Hematopoietic multipotent progenitor cell treated with erythropoietin and hydrocortisone succinate and interleukin-3 and kit ligand, for 8 days (in vitro differentiated cells): ENCODE results near the gene GART.
"Not testable (repeated sequence)": the region's sequence is repeated elsewhere in the genome, so short reads cannot be mapped to it uniquely, and the experiment has no call there.

Source experiments
- DNase-seq: peaks from one replicate; pipeline ENCODE4 v3.0.0-alpha.2; 2015

The GART gene

GRCh38 chr21:33511639-33512038 is 30.3 kb downstream of the GART start:
- no peak for DNase-seq

GRCh38 chr21:33510826-33511225 is 31.1 kb downstream of the GART start:
- peak; percentile 93 for DNase-seq

GRCh38 chr21:33507003-33507402 is 34.9 kb downstream of the GART start:
- not testable (repeated sequence) for DNase-seq

DNA sequence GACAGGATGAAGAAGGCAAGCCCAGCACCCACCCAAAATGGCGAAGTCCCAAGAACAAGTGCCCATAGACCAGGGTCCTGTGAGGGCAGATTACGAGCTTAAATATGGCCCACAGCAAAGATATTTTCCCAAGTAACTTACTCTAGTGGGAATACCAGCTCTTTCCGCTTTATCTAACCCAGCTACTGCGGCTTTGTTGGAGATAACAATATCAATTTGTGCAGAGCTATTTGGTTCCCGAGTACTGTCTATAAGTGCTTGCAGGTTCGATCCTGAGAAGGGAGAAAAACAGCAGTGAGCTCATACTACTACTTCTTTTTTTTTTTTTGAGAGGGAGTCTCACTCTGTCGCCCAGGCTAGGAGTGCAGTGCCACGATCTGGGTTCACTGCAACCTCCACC is 36.1 kb downstream of the GART start:
- DNase-seq, result peak; percentile 80

- DNase-seq, result peak; percentile 31
Measured at GRCh38 chr21:33496345-33496744, 45.6 kb downstream of the GART start.

GRCh38 chr21:33495743-33496142 is 46.2 kb downstream of the GART start:
- DNase-seq, result no peak

GRCh38 chr21:33493756-33494155 is 48.2 kb downstream of the GART start:
- no peak for DNase-seq

DNA sequence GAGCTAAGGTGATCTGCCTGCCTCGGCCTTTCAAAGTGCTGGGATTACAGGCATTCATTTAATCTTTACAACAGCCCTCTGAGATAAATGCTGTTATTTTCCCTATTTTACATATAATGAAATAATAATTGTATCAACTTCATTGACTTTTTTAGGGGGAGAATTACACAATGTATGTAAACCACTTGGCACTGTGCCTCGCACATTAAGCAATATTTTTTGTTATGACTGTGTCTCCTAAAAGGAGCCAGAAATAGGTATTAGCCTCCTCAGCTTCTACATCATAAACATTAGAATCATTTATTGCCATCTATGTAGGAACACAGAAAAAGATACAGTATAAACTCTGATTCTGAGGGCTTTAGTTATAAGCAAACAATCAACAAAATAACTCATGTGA is 49.3 kb downstream of the GART start:
- peak; percentile 20 for DNase-seq

GRCh38 chr21:33491373-33492102 is 50.4 kb downstream of the GART start, which contains the start of gene DNAJC28:
DNAJC28 (minus strand) TSS chr21:33491716; CDS start chr21:33489393, 2,323 bp downstream.
- peak; percentile 97 for DNase-seq

- peak; percentile 29 for DNase-seq
Measured at GRCh38 chr21:33490991-33491372, 50.9 kb downstream of the GART start.

GRCh38 chr21:33488936-33489335 is 53.0 kb downstream of the GART start:
- DNase-seq, result no peak

- no peak for DNase-seq
Measured at GRCh38 chr21:33487996-33488395, 53.9 kb downstream of the GART start.

GRCh38 chr21:33481314-33481943 is 60.5 kb downstream of the GART start:
- DNase-seq, result no peak

DNA sequence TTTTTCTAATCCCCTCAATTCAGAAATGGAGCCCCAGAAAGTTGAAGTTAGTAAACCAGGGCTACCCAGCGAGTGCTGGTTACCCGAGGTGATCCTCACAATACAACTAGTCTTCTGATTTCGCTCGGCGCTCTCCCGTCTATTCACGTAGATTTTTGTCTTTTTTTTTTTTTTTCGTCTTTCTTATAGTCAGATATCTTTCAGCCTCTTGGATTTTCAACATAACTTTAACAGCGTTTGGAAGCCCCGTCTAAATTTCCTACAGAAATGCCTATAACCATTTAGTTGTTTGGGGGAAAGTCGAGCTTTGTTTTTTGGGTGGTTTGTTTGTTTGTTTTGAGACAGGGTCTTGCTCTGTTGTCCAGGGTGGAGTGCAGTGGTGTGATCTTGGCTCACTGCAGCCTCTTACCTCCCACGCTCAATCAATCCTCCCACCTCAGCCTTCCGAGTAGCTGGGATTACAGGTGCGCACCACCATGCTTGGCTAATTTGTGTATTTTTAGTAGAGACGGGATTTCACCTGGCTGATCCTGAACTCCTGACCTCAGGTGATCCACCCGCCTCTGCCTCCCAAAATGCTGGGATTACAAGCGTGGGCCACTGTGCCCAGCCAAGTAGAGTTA is 61.3 kb downstream of the GART start:
- no peak for DNase-seq

DNA sequence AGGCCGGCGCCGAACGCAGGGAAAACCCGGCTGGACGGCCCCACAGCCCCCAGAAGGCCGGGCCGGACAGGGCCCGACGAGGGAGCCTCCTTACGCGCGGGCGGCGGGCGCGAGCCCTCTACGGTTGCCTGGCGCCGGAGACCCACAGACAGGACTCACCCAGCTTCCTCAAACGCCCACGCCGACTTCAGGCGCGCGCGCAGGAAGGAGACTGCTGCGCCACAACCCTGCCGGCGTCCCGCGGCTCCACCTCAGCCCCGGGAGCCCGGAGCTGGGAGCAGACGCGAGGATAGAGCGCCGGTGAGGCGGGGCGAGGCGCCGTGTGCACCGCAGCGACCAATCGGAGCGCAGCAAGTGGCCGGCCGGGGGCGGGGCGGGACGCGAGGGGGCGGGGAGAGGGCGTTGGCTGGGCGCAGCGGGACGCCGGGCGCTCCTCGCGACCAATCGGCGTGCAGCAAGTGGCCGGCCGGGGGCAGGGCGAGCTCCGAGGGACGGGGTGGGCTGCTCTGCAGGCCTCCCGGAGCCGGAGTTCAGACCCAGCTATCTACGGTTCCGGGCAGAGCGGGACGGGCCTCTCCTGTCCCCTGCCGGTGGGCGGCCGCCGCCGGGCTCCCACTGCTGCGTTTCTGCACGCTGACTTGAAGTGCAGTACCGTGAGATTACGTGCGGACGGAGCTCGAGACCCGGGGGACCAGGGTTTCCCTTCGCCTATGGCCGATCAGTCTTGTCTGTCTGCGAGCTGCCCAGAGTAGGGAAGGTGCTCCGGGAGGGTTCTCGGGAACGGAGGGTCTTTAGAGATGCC is 62.0 kb downstream of the GART start, which contains the start of gene TMEM50B:
TSS of gene TMEM50B (minus strand) at position 296 of the 802 bp plus-strand sequence. CDS start 11,089 bp downstream, outside the sequence.
- peak; percentile 95 for DNase-seq

DNA sequence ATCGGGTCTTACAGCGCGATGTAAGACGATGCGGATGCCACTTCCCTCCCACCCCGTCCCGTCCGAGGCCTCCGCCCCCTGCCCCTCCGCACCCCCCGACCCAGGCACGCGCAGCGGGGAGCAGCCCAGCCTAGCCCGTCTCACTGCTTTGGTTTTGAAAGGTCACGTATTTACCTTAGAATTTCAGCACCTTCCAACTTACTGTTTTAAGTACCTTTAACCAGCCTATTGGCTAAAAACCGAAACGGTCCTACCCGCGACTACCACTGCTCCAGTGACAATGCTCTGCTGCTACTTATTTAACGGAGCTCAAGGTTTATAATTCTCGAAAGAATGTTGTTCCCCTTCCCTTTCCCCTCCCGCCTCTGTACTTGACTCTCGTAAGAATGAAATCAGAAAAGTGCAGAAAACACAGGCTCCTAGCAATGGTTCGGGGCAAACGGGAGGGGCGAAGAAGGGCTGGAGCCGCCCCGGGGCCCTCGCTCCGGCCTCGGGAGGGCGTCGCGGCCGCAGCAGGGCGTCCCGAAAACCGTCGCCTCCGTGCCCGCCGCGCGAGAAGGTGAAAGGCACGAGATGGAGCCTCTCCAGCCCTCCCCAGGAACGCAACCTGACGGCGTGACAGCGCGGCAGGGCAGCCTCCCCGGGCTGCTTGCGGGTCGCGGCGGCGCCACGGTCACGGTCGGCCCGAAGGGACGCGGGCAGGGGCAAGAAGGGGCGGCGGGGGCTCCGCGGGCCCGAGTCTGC is 62.8 kb downstream of the GART start:
- DNase-seq, result peak; percentile 45

DNA sequence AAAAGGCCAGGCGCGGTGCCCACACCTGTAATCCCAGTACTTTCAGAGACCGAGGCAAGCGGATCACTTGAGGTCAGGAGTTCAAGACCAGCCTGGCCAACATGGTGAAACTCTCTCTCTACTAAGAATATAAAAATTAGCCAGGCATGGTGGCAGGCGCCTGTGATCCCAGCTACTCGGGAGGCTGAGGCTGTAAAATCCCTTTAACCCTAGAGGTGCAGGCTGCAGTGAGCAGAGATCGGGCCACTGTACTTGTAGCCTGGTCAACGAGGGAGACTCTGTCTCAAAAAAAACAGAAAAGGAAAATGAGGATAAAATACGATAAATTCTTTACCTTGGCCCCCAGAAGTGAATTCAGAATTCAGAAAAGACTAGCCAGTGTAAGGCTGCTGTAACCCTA is 63.7 kb downstream of the GART start:
- no peak for DNase-seq

DNA sequence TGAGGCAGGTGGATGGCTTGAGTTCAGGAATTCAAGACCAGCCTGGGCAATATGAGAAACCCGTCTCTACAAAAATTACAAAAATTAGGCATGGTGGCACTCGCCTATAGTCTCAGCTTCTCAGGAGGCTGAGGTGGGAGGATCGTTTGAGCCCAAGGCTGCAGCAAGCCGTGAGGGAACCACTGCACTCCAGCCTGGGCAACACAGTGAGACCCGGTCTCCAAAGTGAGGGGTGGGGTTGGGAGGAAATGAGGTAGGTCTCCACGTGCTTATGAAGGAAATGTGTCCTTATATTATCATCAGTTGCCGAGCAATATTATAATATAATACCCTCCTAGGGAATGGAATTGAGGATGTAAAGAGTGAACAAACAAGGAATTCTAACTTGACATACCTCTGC is 64.9 kb downstream of the GART start:
- no peak for DNase-seq

- no peak for DNase-seq
Measured at GRCh38 chr21:33473344-33473743, 68.6 kb downstream of the GART start.

- no peak for DNase-seq
Measured at GRCh38 chr21:33470701-33471100, 71.2 kb downstream of the GART start.

DNA sequence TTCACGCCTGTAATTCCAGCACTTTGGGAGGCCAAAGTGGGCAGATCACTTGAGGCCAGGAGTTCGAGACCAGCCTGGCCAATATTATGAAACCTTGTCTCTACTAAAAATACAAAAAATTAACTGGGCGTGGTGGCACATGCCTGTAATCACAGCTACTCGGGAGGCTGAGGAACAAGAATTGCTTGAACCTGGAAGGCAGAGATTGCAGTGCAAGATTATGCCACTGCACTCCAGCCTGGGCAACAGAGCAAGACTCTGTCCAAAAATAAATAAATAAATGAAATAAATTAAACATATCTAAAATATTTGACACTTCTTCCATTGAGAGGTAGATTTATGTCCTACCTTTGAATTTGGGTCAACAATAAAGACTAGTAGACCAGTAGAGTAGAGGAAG is 72.7 kb downstream of the GART start:
- DNase-seq, result not testable (repeated sequence)

GRCh38 chr21:33461538-33462250 is 80.2 kb downstream of the GART start:
- no peak for DNase-seq
